SK-N-SH treated with all-trans-retinoic acid at 6 μM for 48 hours (cell line): ENCODE measurements around the gene BCO2.

Source experiments
- ESRRG ChIP-seq: fragments of 250-450 bp; sonication (Bioruptor Pico); IDR thresholded peaks from 2 replicates; pipeline ENCODE4 v1.6.1; 2021; ENCODE audit warnings: mild to moderate bottlenecking
- PATZ1 ChIP-seq: fragments of 250-450 bp; sonication (Bioruptor Pico); IDR thresholded peaks from 2 replicates; pipeline ENCODE4 v1.8.0; 2020; ENCODE audit warnings: mild to moderate bottlenecking, moderate library complexity, borderline replicate concordance
- RARB ChIP-seq: fragments of 250-450 bp; sonication (Bioruptor Pico); IDR thresholded peaks from 2 replicates; pipeline ENCODE4 v1.8.0; 2021; ENCODE audit warnings: mild to moderate bottlenecking, moderate library complexity
- ZC3H10 ChIP-seq: fragments of 250-450 bp; sonication (Bioruptor Pico); IDR thresholded peaks from 2 replicates; pipeline ENCODE4 v1.5.1; 2021; ENCODE audit warnings: mild to moderate bottlenecking, moderate library complexity

- TF ChIP-seq ESRRG (CRISPR knock-in tag) (no peak), ZC3H10 (CRISPR knock-in tag) (no peak), PATZ1 (CRISPR knock-in tag) (no peak), RARB (CRISPR knock-in tag) (no peak)
Measured at GRCh38 chr11:112196519-112197087, 21.3 kb downstream of the BCO2 start.
